Sigmoid colon (tissue), 4 donors: ENCODE results near the gene ATP9A.

Experiments
- CTCF ChIP-seq, 4 experiments: fragments of 450-650 bp in 3 of 4; fragments of 200-600 bp in 1 of 4; IDR thresholded peaks; one replicate each; pipeline ENCODE4 v1.5.1; 2016 to 2019; ENCODE audit warnings: antibody characterized with exemption in 4 of 4, mild to moderate bottlenecking in 3 of 4, moderate library complexity in 2 of 4
- EP300 ChIP-seq, 4 donors: sonication (generic); formaldehyde crosslinking; IDR thresholded peaks; one replicate each; pipeline ENCODE4 v1.6.1; 2017; ENCODE audit warnings: antibody characterized with exemption in 4 of 4
- POLR2A ChIP-seq, 2 donors: fragments of 450-650 bp; IDR thresholded peaks; one replicate each; pipeline ENCODE4 v1.6.1; 2016; ENCODE audit warnings: antibody characterized with exemption in 2 of 2, mild to moderate bottlenecking in 2 of 2, moderate library complexity in 2 of 2
- POLR2AphosphoS5 ChIP-seq, 4 donors: sonication (generic); formaldehyde crosslinking; IDR thresholded peaks; one replicate each; pipeline ENCODE4 v1.6.1; 2017; ENCODE audit warnings: antibody characterized with exemption in 4 of 4

- TF ChIP-seq CTCF (IDR thresholded peaks at IDR 0.05) (no peak), POLR2A (IDR thresholded peaks at IDR 0.05) (no peak), POLR2AphosphoS5 (IDR thresholded peaks at IDR 0.05) (no peak), EP300 (IDR thresholded peaks at IDR 0.05) (no peak)
Measured at GRCh38 chr20:51797357-51798025, 29.3 kb upstream of the ATP9A start.
